H1 (cell line): ENCODE measurements around the gene CEP192.

Experiments used
- POLR2A ChIP-seq, 2 experiments: IDR thresholded peaks; 1 replicate in 1 of 2; 2 replicates in 1 of 2; pipeline ENCODE4 v1.6.1; 2011; ENCODE audit warnings: low read depth in 2 of 2, low read length in 2 of 2, mild to moderate bottlenecking in 2 of 2; ENCODE audit errors: control extremely low read depth in 1 of 2
- RXRA ChIP-seq: IDR thresholded peaks from 2 replicates; pipeline ENCODE4 v1.6.1; 2011; ENCODE audit warnings: low read depth, mild to moderate bottlenecking, low read length, moderate library complexity; ENCODE audit not compliant: insufficient read depth
- TCF12 ChIP-seq: IDR thresholded peaks from 2 replicates; pipeline ENCODE4 v1.6.1; 2011; ENCODE audit warnings: low read depth, mild to moderate bottlenecking, low read length
- TF ChIP-seq, protein P1 (sequence below), 3 experiments: IDR thresholded peaks; 1 replicate in 2 of 3; 2 replicates in 1 of 3; pipeline versions ENCODE4 v1.5.1 to v1.6.1; 2011; ENCODE audit warnings: low read length in 3 of 3, mild to moderate bottlenecking in 3 of 3, inconsistent platforms in 2 of 3, low read depth in 1 of 3, moderate library complexity in 1 of 3; ENCODE audit not compliant: insufficient read depth in 1 of 3; ENCODE audit errors: control extremely low read depth in 1 of 3
- TF ChIP-seq, protein P2 (sequence below): IDR thresholded peaks from 2 replicates; pipeline ENCODE4 v1.6.1; 2011; ENCODE audit warnings: low read length, improper control_type of control experiment

DNA sequence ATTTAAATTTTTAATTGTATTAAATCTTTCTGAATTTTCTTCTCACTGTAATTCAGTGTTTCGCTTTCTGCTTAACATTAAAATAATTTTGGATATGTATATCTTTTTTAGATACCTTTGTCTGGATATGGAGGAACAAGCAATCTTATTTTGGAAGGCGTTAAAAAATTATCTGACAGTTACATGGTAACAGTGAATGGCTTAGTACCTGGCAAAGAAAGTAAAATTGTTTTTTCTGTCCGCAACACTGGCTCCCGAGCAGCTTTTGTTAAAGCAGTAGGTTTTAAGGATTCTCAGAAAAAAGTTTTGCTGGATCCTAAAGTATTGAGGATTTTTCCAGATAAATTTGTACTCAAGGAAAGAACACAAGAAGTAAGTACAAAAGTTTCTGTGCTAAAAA, 95.7 kb downstream of the CEP192 start:
- TF ChIP-seq RXRA (no peak), POLR2A (IDR thresholded peaks at IDR 0.05; ENCODE audit: control extremely low read depth in 1 of 2, low read depth in 2 of 2, low read length in 2 of 2) (no peak), TCF12 (no peak)
- TF ChIP-seq, protein P1, sequence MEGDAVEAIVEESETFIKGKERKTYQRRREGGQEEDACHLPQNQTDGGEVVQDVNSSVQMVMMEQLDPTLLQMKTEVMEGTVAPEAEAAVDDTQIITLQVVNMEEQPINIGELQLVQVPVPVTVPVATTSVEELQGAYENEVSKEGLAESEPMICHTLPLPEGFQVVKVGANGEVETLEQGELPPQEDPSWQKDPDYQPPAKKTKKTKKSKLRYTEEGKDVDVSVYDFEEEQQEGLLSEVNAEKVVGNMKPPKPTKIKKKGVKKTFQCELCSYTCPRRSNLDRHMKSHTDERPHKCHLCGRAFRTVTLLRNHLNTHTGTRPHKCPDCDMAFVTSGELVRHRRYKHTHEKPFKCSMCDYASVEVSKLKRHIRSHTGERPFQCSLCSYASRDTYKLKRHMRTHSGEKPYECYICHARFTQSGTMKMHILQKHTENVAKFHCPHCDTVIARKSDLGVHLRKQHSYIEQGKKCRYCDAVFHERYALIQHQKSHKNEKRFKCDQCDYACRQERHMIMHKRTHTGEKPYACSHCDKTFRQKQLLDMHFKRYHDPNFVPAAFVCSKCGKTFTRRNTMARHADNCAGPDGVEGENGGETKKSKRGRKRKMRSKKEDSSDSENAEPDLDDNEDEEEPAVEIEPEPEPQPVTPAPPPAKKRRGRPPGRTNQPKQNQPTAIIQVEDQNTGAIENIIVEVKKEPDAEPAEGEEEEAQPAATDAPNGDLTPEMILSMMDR (IDR thresholded peaks at IDR 0.05; ENCODE audit: control extremely low read depth in 1 of 3, insufficient read depth in 1 of 3, low read depth in 1 of 3, low read length in 3 of 3) = no peak
- TF ChIP-seq, protein P2, sequence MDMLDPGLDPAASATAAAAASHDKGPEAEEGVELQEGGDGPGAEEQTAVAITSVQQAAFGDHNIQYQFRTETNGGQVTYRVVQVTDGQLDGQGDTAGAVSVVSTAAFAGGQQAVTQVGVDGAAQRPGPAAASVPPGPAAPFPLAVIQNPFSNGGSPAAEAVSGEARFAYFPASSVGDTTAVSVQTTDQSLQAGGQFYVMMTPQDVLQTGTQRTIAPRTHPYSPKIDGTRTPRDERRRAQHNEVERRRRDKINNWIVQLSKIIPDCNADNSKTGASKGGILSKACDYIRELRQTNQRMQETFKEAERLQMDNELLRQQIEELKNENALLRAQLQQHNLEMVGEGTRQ = no peak
